Right atrium auricular region (tissue), 2 donors: Measurements from ENCODE around the gene MSANTD7. TPM values are rescaled to one million over a fixed set of nuclear protein-coding genes. Genes with fewer than 3 reads are reported as not detected.

ENCODE experiments used
- DNase-seq: peaks from one replicate; pipeline ENCODE4 v3.0.0-alpha.2; 2019; ENCODE audit warnings: low spot score
- H3K27ac ChIP-seq, 2 donors: fragments of 200-600 bp; sonication (generic); 1 replicate in 1 of 2; 2 replicates in 1 of 2; pipeline ENCODE4 v1.5.1; 2016 to 2019
- H3K27me3 ChIP-seq, 2 donors: fragments of 200-600 bp; sonication (generic); one replicate each; pipeline versions ENCODE4 v1.5.1 to v1.6.0; 2017 to 2019
- H3K36me3 ChIP-seq: fragments of 200-600 bp; sonication (generic); one replicate; pipeline ENCODE4 v1.5.1; 2016
- H3K4me1 ChIP-seq, 2 donors: fragments of 200-600 bp; sonication (generic); one replicate each; pipeline versions ENCODE4 v1.5.1 to v1.6.0; 2017 to 2019
- H3K4me3 ChIP-seq, 2 donors: fragments of 200-600 bp; sonication (generic); 1 replicate in 1 of 2; 2 replicates in 1 of 2; pipeline ENCODE4 v1.5.1; 2017 to 2019; ENCODE audit warnings: mild to moderate bottlenecking in 1 of 2, moderate library complexity in 1 of 2
- H3K9me3 ChIP-seq, 2 donors: fragments of 200-600 bp; sonication (generic); one replicate each; pipeline ENCODE4 v1.5.1; 2019
- total RNA-seq, 2 donors: library from RNA; depleted of rRNA; stranded (reverse); fragments of >200 nt; gene quantifications; one replicate each; pipeline ENCODE4 v1.1.0, GENCODE V29; 2016
- TF ChIP-seq, protein P1 (sequence below), 2 donors: fragments of 200-600 bp; sonication (generic); IDR thresholded peaks; one replicate each; pipeline ENCODE4 v1.5.1; 2019; ENCODE audit warnings: antibody characterized with exemption in 2 of 2

Gene MSANTD7
- 1 to 10 TPM; 4.3 to 5.9 TPM for total RNA-seq

GRCh38 chr10:14837757-14838581 is at the start of gene MSANTD7, which contains the start of the genes CDNF and HSPA14:
MSANTD7 (plus strand) TSS chr10:14838306; CDS start chr10:14842285, 3,979 bp downstream.
CDNF (minus strand) TSS chr10:14838037; CDS start chr10:14837946, 91 bp downstream.
HSPA14 (plus strand) TSS chr10:14838306; CDS start chr10:14838403, 97 bp downstream.
- Histone ChIP-seq H3K27ac (peak within 1 kb of the TSS; percentile 92 to 98), H3K9me3 (no peaks in the 10 kb centered on the region), H3K27me3 (no peaks in the 10 kb centered on the region), H3K4me1 (peaks cover 0 to 16% of the 10 kb centered on the region in 2 donors), H3K36me3 (peaks cover 17% of the 10 kb centered on the region), H3K4me3 (peak within 1 kb of the TSS; percentile 97 to 99)
- DNase-seq, result peak; percentile 99
- TF ChIP-seq, protein P1, sequence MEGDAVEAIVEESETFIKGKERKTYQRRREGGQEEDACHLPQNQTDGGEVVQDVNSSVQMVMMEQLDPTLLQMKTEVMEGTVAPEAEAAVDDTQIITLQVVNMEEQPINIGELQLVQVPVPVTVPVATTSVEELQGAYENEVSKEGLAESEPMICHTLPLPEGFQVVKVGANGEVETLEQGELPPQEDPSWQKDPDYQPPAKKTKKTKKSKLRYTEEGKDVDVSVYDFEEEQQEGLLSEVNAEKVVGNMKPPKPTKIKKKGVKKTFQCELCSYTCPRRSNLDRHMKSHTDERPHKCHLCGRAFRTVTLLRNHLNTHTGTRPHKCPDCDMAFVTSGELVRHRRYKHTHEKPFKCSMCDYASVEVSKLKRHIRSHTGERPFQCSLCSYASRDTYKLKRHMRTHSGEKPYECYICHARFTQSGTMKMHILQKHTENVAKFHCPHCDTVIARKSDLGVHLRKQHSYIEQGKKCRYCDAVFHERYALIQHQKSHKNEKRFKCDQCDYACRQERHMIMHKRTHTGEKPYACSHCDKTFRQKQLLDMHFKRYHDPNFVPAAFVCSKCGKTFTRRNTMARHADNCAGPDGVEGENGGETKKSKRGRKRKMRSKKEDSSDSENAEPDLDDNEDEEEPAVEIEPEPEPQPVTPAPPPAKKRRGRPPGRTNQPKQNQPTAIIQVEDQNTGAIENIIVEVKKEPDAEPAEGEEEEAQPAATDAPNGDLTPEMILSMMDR (IDR thresholded peaks at IDR 0.05), result no peak

- TF ChIP-seq, protein P1 (IDR thresholded peaks at IDR 0.05), result no peak
- DNase-seq, result no peak
- no peaks in the 10 kb centered on the region for H3K4me1 ChIP-seq
- no peaks in the 10 kb centered on the region for H3K36me3 ChIP-seq
- H3K27me3 ChIP-seq, result no peaks in the 10 kb centered on the region
- H3K9me3 ChIP-seq, result no peaks in the 10 kb centered on the region
- no peak overlapping the region for H3K27ac ChIP-seq
- H3K4me3 ChIP-seq, result no peak overlapping the region
Observed at GRCh38 chr10:14798636-14799035, 39.5 kb upstream of the MSANTD7 start.

- Histone ChIP-seq H3K4me1 (no peaks in the 10 kb centered on the region), H3K36me3 (no peaks in the 10 kb centered on the region)
Observed at GRCh38 chr10:14800397-14800796, 37.7 kb upstream of the MSANTD7 start.

DNA sequence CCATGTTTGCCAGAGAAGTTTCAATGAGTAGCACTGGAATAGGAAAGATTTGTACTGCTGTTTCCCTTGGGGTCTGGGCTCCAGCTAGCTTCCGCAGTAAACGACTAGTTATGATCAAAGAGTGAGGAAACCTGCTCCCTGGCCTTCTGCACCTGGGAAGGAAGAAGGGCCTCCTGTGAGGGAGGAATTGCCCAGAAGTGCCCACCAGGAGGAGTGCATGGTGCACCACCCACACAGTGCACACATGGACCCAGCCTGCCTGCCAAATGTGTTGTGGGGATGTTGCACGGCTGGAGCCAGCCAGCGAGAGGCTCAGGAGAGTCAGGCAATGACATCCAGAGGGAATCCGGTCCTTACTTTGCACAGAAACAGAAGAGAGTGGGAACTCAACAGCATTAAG is 36.4 kb upstream of the MSANTD7 start:
- DNase-seq, result no peak
- Histone ChIP-seq H3K36me3 (no peaks in the 10 kb centered on the region), H3K27ac (no peak overlapping the region), H3K9me3 (no peaks in the 10 kb centered on the region), H3K27me3 (no peaks in the 10 kb centered on the region), H3K4me3 (no peak overlapping the region), H3K4me1 (no peaks in the 10 kb centered on the region)
- TF ChIP-seq, protein P1 (IDR thresholded peaks at IDR 0.05), result no peak

More at GRCh38 chr10:14800397-14800796, 37.7 kb upstream of the MSANTD7 start:
- no peaks in the 10 kb centered on the region for H3K27me3 ChIP-seq
- TF ChIP-seq, protein P1 (IDR thresholded peaks at IDR 0.05), result no peak
- H3K9me3 ChIP-seq, result no peaks in the 10 kb centered on the region
- H3K4me3 ChIP-seq, result no peak overlapping the region
- no peak for DNase-seq
- no peak overlapping the region for H3K27ac ChIP-seq

DNA sequence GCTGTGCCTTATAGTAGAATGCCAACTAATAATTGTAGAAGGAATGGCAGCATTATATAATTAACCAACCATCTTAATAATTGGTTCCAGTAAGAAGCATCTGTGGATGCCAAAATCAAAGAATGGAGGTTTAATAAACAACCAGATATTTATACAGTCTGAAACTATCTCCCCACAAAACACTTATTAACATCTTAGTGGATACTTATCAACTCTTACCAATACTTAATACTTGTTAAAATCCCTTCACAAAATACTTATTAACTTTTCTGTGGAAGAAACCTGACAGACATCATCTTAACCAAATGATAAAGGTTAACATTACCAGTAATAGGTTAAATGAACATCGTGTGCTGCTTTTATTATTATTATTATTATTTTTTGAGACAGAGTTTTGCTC is 34.3 kb upstream of the MSANTD7 start:
- Histone ChIP-seq H3K36me3 (no peaks in the 10 kb centered on the region), H3K27ac (no peak overlapping the region), H3K27me3 (no peaks in the 10 kb centered on the region), H3K9me3 (no peaks in the 10 kb centered on the region), H3K4me3 (no peak overlapping the region), H3K4me1 (no peaks in the 10 kb centered on the region)
- TF ChIP-seq, protein P1 (IDR thresholded peaks at IDR 0.05), result no peak
- no peak for DNase-seq
